ENCODE results near the gene CCL22.
"Not testable (repeated sequence)": the region's sequence is repeated elsewhere in the genome, so short reads cannot be mapped to it uniquely, and the experiment has no call there.

CCL22 gene

DNA sequence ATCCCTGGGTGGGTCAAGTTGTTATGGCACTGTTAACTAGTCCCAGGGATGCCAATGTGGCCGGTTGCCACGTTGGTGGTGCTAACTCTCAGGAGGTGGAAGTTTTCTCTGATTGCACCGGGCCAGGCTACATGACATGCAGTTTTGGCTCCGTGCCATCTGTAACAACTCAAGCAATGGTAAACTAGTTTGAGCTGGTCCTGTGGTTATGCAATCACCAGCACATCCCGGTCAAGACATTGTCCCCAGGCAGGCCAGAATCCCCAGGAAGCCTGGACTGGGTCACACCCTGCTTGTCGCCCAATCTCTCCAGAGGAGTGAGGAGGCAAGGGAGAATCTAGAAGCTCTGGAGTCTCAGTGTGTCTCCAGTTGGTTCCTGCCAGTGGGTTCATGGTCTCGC lies 35.9 kb downstream of the CCL22 start:
- DNase-seq (ENCODE audit: low read depth), result no peak

DNA sequence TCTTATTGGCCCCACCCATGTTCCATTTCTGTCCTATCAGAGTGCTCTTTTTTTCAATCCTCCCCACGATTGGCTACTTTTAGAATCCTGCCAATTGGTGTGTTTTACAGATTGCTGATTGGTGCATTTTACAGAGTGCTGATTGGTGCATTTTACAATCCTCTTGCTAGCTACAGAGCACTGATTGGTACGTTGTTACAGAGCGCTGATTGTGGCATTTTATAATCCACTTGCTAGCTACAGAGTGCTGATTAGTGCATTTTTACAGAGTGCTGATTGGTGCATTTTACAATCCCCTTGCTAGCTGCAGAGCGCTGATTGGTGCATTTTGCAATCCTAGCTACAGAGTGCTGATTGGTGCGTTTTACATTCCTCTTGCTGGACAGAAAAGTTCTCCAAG lies 36.4 kb downstream of the CCL22 start:
- DNase-seq (ENCODE audit: low read depth), result no peak

DNA sequence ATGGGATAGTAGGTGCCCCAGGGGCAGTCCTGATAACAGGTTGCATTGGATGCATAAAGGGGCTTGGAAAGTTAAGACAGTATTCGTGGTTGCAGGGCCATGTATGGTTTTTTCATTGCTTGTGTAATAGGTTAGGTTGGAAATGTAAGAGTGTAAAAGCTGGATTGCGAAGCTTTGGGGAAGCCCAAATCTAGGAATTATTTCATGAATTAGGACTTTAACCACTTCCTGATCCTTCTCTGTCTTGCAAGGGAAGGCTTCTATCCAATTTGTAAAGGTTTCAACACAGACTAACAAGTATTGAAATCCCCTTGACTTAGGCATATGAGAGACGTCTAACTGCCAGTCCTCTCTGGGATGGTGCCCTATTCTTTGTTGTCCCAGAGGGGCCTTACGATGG lies 38.2 kb downstream of the CCL22 start:
- DNase-seq (ENCODE audit: low read depth), result no peak

DNA sequence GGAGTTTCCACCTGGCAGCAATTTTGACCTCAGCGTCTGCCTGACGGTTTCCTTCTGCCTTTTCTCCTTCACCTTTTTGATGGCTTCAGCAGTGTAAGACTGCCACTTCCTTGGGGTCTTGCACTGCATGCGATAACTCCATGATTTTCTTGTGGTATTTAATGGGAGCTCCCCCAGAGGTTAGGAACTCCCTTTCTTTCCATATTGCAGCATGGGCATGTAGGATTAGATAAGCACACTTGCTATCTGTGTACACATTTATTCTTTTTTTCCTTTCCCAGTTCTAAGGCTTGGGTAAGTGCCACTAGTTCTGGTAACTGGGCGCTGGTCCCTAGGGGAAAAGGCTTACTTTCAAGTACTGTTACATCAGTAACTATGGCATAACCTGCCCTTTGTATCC lies 38.9 kb downstream of the CCL22 start:
- not testable (repeated sequence) for DNase-seq (ENCODE audit: low read depth)

DNA sequence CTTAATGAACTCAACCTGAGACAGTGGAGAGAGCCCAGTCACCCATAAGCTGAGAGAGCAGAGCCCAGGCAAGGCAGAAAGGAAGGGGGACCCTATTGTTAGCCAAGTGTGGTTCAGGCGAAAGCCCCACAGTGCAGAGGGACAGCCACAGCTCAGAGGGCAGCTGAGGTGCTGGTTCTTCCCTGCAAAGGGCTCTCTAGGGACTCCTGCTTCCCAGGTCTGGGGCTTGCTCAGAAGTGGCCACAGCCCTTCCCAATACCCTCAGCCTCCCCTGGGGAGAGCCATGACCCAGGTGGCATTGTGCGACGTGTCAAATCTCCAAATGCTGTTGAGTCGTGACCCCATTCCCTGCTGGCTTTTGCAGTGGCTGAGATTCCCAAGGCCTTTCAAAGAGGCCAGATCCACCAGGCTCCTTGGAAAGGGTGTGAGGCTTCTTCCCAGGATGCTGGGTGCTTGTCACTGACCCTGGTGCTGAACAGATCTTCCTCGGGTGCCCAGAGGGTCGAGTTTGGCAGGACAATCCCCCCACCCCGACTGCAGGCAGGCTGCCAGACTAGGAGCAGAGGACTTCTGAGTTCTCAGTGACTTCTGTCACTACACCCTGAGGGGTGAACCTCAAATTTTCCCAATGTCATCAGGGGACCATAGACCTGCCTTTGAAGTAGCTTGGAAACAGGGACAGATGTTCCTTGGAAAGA lies 43.5 kb downstream of the CCL22 start:
- DNase-seq (ENCODE audit: low read depth), result no peak

DNA sequence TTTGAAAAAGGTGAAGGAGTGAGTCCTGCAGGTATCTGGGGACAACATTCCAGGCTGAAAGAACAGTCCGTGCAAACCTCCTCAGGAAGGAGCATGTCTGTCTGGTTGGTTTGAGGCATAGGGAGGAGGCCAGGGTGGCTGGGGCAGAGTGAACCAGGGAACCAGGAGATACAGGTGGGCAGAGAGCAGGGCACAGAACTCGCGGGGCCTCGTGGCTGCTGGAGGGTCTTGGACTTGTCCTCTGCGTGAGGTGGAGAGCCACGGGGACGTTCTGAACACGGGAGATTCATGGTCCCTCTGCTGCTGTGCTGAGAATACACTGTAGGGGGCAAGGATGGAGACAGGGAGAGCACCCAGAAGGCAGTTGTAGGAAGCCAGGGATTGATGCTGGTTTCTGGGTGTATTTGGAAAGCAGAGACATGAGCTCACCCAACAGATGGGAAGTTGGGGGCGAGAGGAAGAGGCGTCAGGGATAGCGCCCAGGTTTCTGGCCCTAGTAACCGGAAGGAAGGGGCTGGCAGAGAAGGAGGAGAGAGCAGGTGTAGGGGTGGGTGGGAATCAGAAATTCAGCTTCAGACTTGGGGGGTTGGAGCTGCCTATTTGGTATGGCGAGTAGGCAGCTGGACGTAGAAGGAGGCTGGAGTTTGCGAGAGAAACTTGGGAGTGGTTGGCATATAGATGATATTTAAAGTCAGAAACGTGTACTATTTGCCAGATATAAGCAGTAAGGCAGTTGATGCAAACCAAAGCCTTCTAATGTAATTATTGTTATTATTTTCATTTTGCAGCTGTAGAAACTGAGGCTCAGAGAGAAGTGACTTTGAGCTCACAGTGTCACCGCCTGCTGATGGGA lies 45.6 kb downstream of the CCL22 start, which contains the start of gene CCL17:
Gene CCL17 (plus strand): TSS at position 803 of the 853 bp plus-strand sequence. CDS start 9,166 bp downstream, outside the sequence.
- DNase-seq (ENCODE audit: low read depth), result no peak

DNA sequence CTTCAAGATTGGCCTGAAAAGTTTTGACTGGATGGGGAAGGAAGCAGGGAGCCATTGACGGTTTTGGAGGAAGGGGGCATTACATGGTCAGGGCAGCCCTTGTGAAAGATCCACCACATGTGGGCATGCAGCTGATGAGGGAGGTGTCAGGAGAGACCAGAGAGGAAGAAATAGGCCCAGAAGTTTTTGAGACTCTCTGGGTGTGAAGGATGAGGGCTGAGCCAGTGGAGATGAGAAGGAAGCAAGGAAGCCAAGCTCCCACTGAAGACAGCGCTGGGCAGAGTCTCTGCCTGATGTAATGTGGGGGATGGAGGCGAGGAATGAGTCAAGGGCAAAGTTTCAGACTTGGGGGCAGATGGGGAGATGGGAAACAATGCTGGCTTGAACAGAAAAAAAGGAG lies 46.5 kb downstream of the CCL22 start:
- DNase-seq (ENCODE audit: low read depth), result no peak

DNA sequence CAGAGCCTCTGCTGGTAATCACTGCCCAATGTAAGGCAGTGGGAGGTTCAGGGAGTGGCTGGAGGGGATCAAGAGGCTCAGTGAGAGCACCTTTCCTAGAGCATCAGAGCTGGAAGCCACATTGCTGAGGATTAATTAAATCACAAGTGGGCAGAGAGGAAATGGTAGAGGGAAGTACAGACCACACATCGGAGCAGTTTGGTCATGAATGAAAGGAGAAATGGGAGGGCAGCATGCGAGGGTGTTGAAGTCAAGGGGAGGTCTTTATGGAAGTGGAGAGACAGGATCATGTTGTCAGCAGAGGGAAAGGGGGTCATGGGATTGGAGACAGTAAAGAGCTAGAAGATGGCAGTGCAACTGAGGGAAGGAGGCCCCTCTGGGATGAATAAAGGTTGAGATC lies 48.3 kb downstream of the CCL22 start:
- no peak for DNase-seq (ENCODE audit: low read depth)

DNA sequence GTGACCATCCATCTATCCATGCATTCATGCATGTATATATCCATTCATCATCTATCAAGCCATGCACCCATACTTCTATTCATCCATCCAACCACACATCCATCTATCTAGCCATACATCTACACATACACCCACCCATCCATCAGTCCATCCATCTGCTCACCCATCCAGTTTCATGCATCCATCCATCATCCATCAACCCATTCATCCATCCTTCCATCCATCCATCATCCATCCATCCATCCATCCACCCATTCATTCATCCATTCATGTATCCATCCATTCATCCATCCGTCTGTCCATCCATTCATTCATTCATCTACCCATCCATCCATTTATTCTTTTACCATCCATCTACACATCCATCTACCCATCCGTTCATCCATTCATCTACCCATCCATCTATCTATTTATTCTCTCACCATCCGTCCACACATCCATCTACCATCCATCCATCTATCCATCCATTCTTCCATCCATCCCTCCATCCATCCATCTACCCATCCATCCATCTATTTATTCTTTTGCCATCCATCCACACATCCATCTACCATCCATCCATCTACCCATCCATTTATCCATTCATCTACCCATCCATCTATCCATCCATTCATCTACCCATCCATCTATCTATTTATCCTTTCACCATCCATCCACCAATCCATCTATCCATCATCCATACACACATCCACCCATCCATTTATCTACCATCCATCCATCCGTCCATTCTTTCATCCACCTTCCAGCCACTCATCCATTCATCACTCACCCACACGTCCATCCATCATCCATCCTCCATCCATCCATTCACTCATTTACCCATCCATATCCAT lies 49.2 kb downstream of the CCL22 start:
- DNase-seq (ENCODE audit: low read depth), result no peak

DNA sequence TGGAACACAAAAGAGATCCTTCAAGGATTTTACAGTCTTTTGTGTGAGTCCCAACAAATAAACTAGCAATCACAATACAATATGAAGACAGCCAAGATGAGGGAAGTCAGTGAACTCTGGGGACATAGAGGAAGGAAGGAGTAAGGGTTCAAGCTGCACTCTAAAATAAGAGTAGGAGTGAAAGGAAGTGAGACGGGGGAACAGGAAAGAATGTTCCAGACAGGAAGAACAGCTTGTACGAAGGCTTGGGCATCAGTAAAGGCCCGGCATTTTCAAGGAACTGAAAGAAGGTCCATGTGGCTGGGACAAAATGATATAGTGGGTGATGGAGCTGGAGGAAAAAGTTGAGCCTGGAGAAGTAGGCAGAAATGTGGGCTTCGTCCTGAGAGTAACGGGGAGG lies 50.5 kb downstream of the CCL22 start:
- no peak for DNase-seq (ENCODE audit: low read depth)

DNA sequence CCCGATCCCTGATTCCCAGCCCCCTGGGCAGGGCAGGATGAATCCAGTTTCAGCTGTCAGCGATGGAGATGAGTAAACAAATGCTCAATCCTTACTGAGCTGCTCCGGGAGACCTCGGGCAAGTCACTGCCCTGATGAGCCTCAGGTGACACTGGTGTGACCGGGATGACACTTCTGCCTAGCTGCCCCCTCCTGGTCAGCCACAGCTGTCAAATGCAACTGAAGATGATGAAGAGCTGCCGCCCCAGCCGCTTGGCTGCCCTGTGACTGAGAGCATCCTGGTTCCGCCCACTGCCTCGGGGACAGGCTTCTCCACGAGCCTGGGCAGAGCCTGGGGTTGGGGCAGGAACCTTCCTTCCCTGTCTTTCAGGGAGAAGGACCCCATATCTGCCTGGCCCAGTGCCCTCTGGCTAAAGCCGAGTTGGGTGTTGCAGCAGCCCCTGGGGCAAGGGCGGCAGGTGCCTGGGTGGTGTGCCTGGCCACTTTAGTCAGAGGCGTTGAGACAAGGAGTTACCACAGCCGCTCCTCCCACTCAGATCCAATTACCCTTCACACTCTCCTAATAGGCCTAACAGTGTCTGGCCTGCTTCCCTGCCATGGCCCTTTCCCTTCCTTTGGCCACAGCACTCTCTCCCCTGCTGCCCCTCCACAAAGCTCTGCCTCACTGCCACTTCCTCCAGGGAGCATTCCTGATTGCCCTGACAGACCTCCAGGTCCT lies 51.4 kb downstream of the CCL22 start:
- DNase-seq (ENCODE audit: low read depth), result no peak

DNA sequence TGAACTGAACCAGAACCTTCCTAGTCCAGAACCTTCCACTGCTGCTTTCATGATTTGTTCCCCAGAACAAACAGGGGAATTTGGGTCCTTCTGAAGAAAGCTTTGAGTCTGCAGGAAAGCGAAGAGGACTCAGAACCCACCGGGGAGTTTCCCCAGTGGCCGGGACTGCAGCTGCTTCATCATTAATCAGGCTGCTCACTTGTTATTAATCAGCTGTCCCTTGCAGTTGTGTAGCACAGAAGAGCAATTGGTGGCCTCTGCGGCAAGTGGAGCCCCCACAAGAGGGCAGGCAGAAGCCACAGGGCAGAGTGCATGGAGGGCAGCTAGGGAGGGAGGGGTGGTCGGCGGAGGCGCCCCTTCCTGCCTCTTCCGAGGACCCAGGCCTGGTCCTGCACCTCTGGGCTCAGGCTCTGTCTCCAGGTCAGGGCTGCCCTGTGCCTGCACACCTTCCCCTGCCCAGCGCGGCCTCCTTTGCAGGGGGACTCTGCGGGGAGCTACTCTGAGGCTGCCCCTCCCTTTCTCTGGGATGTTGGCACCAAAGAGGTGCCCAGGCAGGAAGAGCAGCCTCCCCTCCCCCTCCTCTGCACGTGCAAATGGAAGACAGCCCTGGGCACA lies 52.9 kb downstream of the CCL22 start:
- DNase-seq (ENCODE audit: low read depth), result no peak

DNA sequence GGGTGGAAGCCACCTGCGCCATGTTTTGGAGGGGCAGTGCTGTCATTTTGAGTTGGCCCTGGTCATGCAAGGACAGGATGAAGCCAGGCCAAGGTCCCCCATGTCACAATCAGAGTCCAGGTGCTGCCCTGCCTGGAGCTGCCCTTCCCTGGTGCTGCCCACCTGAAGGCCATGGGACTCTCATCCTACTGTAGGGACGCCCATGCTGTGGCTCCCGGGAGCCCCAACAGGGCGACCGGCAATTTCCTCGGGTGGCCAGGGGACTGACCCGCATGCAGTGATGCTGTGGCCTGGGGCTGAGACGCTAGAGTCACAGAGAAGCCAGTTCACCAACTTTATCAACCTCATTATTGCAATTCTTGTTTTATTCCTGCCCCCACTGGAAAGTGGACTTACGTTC lies 54.0 kb downstream of the CCL22 start:
- no peak for DNase-seq (ENCODE audit: low read depth)

DNA sequence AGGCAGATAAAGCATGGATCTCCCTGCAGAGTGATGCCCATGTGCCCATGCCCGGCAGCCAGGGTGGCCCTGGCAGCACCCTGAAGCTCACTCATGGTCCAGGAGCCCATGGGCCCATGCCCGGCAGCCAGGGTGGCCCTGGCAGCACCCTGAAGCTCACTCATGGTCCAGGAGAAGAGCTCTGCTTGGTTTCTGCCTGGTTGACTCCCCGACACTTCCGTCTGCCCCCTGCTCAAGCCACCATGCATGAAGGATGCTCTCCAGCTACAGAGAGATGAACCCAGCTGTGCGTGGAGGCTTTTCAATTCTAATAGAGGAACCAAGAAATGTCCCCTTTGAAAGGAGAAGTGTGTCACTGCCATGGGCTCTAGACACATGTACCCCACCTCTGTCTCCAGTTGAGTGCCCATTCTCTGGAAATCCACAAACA lies 54.7 kb downstream of the CCL22 start:
- no peak for DNase-seq (ENCODE audit: low read depth)

DNA sequence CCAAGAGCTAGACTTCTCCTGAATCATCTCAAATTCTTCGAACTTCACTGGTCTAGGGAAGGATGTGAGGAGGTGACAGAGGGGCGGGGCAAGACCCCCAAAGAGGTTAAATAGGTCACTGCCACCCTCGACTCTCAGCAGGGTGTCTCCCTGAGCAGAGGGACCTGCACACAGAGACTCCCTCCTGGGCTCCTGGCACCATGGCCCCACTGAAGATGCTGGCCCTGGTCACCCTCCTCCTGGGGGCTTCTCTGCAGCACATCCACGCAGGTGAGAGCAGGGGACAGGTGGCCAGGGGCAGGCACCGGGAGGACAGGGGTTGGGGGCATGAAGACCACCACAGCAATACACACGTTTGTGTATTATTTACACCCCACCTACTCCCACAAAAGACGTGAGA lies 55.1 kb downstream of the CCL22 start:
- DNase-seq (ENCODE audit: low read depth), result no peak
